Stimulated activated CD4-positive, alpha-beta T cell treated with anti-CD3 and anti-CD28 coated beads, TNF-alpha, amount 100 ng/mL, for 48 hours (primary cell): ENCODE measurements around the gene ROR1.
"Not testable (repeated sequence)": the region's sequence is repeated elsewhere in the genome, so short reads cannot be mapped to it uniquely, and the experiment has no call there.

Experiments
- DNase-seq, 3 donors: peaks; one replicate each; pipeline ENCODE4 v3.0.0-alpha.2; 2020; ENCODE audit warnings: low read depth in 3 of 3

The ROR1 gene

GRCh38 chr1:63822540-63822939 lies 48.7 kb downstream of the ROR1 start:
- DNase-seq = no peak

- DNase-seq = no peak
Observed at GRCh38 chr1:63824451-63824850, 50.6 kb downstream of the ROR1 start.

GRCh38 chr1:63825111-63825510 lies 51.3 kb downstream of the ROR1 start:
- DNase-seq = no peak

- not testable (repeated sequence) for DNase-seq
Observed at GRCh38 chr1:63826246-63826861, 52.5 kb downstream of the ROR1 start.

- no peak for DNase-seq
Observed at GRCh38 chr1:63827411-63828321, 53.8 kb downstream of the ROR1 start.

- no peak for DNase-seq
Observed at GRCh38 chr1:63828322-63829044, 54.7 kb downstream of the ROR1 start.

- DNase-seq = no peak
Observed at GRCh38 chr1:63829349-63830327, 55.8 kb downstream of the ROR1 start.

GRCh38 chr1:63831409-63831808 lies 57.6 kb downstream of the ROR1 start:
- DNase-seq = no peak

- no peak for DNase-seq
Observed at GRCh38 chr1:63833363-63834119, 59.7 kb downstream of the ROR1 start.

GRCh38 chr1:63835128-63835527 lies 61.3 kb downstream of the ROR1 start:
- no peak for DNase-seq

- DNase-seq = no peak
Observed at GRCh38 chr1:63836374-63836773, 62.6 kb downstream of the ROR1 start.

GRCh38 chr1:63836830-63837229 lies 63.0 kb downstream of the ROR1 start:
- DNase-seq = no peak

- DNase-seq = no peak
Observed at GRCh38 chr1:63843010-63843409, 69.2 kb downstream of the ROR1 start.

- no peak for DNase-seq
Observed at GRCh38 chr1:63843884-63844283, 70.1 kb downstream of the ROR1 start.

GRCh38 chr1:63845346-63845745 lies 71.5 kb downstream of the ROR1 start:
- no peak for DNase-seq

- no peak for DNase-seq
Observed at GRCh38 chr1:63847308-63847910, 73.6 kb downstream of the ROR1 start.

- no peak for DNase-seq
Observed at GRCh38 chr1:63848733-63849132, 74.9 kb downstream of the ROR1 start.

GRCh38 chr1:63849149-63849548 lies 75.3 kb downstream of the ROR1 start:
- DNase-seq = no peak

GRCh38 chr1:63854091-63854490 lies 80.3 kb downstream of the ROR1 start:
- DNase-seq = no peak

- DNase-seq = no peak
Observed at GRCh38 chr1:63855942-63856341, 82.1 kb downstream of the ROR1 start.
